Motor neuron (in vitro differentiated cells): ENCODE results near the gene CPA2. TPM values are rescaled to one million over a fixed set of nuclear protein-coding genes. Genes with fewer than 3 reads are reported as not detected.

Experiments
- ATAC-seq, 8 experiments: fragments of 200-7000 bp; cut with Tn5 transposase; replicated peaks in 6 of 8; 2 replicates each; pipeline ENCODE4 v1.8.0; 2021; ENCODE audit warnings: mild to moderate bottlenecking in 8 of 8, moderate library complexity in 8 of 8
- H3K27ac ChIP-seq, 2 donors: fragments of 250-450 bp; sonication (Bioruptor Pico); 2 replicates each; pipeline ENCODE4 v1.9.0; 2021; ENCODE audit warnings: antibody characterized with exemption in 2 of 2, mild to moderate bottlenecking in 2 of 2, moderate library complexity in 1 of 2
- H3K4me1 ChIP-seq, 2 donors: fragments of 250-450 bp; sonication (Bioruptor Pico); replicated peaks in 1 of 2; 2 replicates each; pipeline ENCODE4 v1.6.1; 2021; ENCODE audit warnings: antibody characterized with exemption in 2 of 2, mild to moderate bottlenecking in 2 of 2, moderate library complexity in 1 of 2
- H3K4me3 ChIP-seq, 5 donors: fragments of 250-450 bp; sonication (Bioruptor Pico); 2 replicates each; pipeline ENCODE4 v1.9.0; 2021; ENCODE audit warnings: antibody characterized with exemption in 5 of 5, mild to moderate bottlenecking in 5 of 5, moderate library complexity in 4 of 5
- WGBS, 10 experiments: fragments of 450-650 bp; shearing (Covaris generic); methylation state at CpG; one replicate each; pipeline ENCODE4 v1.0.0; 2022; 5-methylcytosine and 5-hydroxymethylcytosine counted together
- in situ Hi-C, 9 experiments: fragments of 400-800 bp; cut with MboI; loops; one replicate each; pipeline ENCODE4 v1.15.0; 2021; ENCODE audit warnings: low sequenced_read_pairs in 9 of 9, low pct_unique_long_range_greater_than_20kb in 2 of 9; ENCODE audit not compliant: unreplicated experiment in 9 of 9
- total RNA-seq, 8 experiments: library from RNA; unstranded; fragments of 300-600 nt; gene quantifications; 2 replicates each; pipeline versions ENCODE4 v1.2.3 to v1.2.4, GENCODE V29; 2022

The CPA2 gene
- total RNA-seq, 8 experiments from 2014 or later: 0.49 to 4.4 (median 0.78) TPM

GRCh38 chr7:130258494-130259078, 8.1 kb upstream of the CPA2 start:
- WGBS, 10 experiments: 0 to 83% (median 39%) methylated on average over 1 of the region's 1 CpG; no CpG with 5 or more reads in 2 of the 10 experiments
- in situ Hi-C loops: no loop called here
- ATAC-seq: no peak
- Histone ChIP-seq H3K27ac (no peak overlapping the region), H3K4me3 (no peak overlapping the region), H3K4me1 (peaks cover 7% of the 10 kb centered on the region in 2 donors)

GRCh38 chr7:130262448-130262847, 4.2 kb upstream of the CPA2 start:
- no peak overlapping the region for H3K4me3 ChIP-seq
- 60 to 100% (median 100%) methylated on average over 1 to 2 of the region's 2 CpGs; no CpG with 5 or more reads in 5 of the 10 experiments for WGBS, 10 experiments
- no peak for ATAC-seq
- peaks cover 0 to 7% of the 10 kb centered on the region in 2 donors for H3K4me1 ChIP-seq
- H3K27ac ChIP-seq: no peak overlapping the region
- in situ Hi-C loops: no loop called here

GRCh38 chr7:130263130-130263529, 3.5 kb upstream of the CPA2 start:
- in situ Hi-C loops: no loop called here
- Histone ChIP-seq H3K27ac (peak overlapping the region in 1 of 2 donors; percentile 33), H3K4me3 (no peak overlapping the region), H3K4me1 (peaks cover 0 to 7% of the 10 kb centered on the region in 2 donors)
- WGBS, 10 experiments: 17 to 100% (median 83%) methylated on average over 1 to 2 of the region's 2 CpGs; no CpG with 5 or more reads in 4 of the 10 experiments
- ATAC-seq: no peak

- in situ Hi-C loops: no loop called here
- Histone ChIP-seq H3K4me3 (no peak overlapping the region), H3K27ac (no peak overlapping the region), H3K4me1 (peaks cover 12 to 20% of the 10 kb centered on the region in 2 donors)
- no peak for ATAC-seq
- 80% methylated on average over 1 of the region's 1 CpG; no CpG with 5 or more reads in 9 of the 10 experiments for WGBS, 10 experiments
Measured at GRCh38 chr7:130266961-130267321, 278 bp downstream of the CPA2 start.

- no peak overlapping the region for H3K4me3 ChIP-seq
- no peak overlapping the region for H3K27ac ChIP-seq
- H3K4me1 ChIP-seq: peaks cover 25 to 27% of the 10 kb centered on the region in 2 donors
- in situ Hi-C loops: no loop called here
- WGBS, 10 experiments: 79 to 100% (median 90%) methylated on average over 1 to 6 of the region's 6 CpGs; no CpG with 5 or more reads in 1 of the 10 experiments
- no peak for ATAC-seq
Measured at GRCh38 chr7:130268463-130269317, 2.0 kb downstream of the CPA2 start.

- H3K4me1 ChIP-seq: peaks cover 31 to 33% of the 10 kb centered on the region in 2 donors
- no peak overlapping the region for H3K27ac ChIP-seq
- WGBS, 10 experiments: 57 to 100% (median 86%) methylated on average over 1 of the region's 1 CpG; no CpG with 5 or more reads in 1 of the 10 experiments
- no peak for ATAC-seq
- H3K4me3 ChIP-seq: no peak overlapping the region
- in situ Hi-C loops: no loop called here
Measured at GRCh38 chr7:130269318-130269694, 2.6 kb downstream of the CPA2 start.

- WGBS, 10 experiments: 75 to 100% (median 91%) methylated on average over 1 to 7 of the region's 12 CpGs
- Histone ChIP-seq H3K4me3 (no peak overlapping the region), H3K4me1 (peaks cover 47 to 51% of the 10 kb centered on the region in 2 donors), H3K27ac (peak overlapping the region; percentile 95)
- no peak for ATAC-seq
- in situ Hi-C loops: no loop called here
Measured at GRCh38 chr7:130270947-130271800, 4.5 kb downstream of the CPA2 start.

- WGBS, 10 experiments: 8 to 58% (median 10%) methylated on average over 7 to 15 of the region's 23 CpGs; no CpG with 5 or more reads in 5 of the 10 experiments
- Histone ChIP-seq H3K4me1 (peaks cover 47 to 64% of the 10 kb centered on the region in 2 donors), H3K27ac (peak overlapping the region; percentile 95), H3K4me3 (peak overlapping the region in 4 of 5 donors; percentile 4 to 11 (median 8))
- in situ Hi-C loops: no loop called here
- ATAC-seq: peak in 5 of 8 experiments; percentile 42 to 62 (median 57)
Measured at GRCh38 chr7:130272381-130273080, 5.9 kb downstream of the CPA2 start.

- Histone ChIP-seq H3K4me3 (peak overlapping the region; percentile 6 to 18 (median 11)), H3K27ac (peak overlapping the region; percentile 95), H3K4me1 (peaks cover 54 to 71% of the 10 kb centered on the region in 2 donors)
- ATAC-seq: peak in 6 of 8 experiments; percentile 7 to 91 (median 86)
- in situ Hi-C loops: no loop called here
- 0 to 84% (median 11%) methylated on average over 3 to 21 of the region's 25 CpGs for WGBS, 10 experiments
Measured at GRCh38 chr7:130273081-130273932, 6.6 kb downstream of the CPA2 start.

- WGBS, 10 experiments: 0 to 95% (median 16%) methylated on average over 1 to 11 of the region's 11 CpGs; no CpG with 5 or more reads in 2 of the 10 experiments
- peaks cover 59 to 73% of the 10 kb centered on the region in 2 donors for H3K4me1 ChIP-seq
- no peak for ATAC-seq
- peak overlapping the region; percentile 44 to 55 for H3K27ac ChIP-seq
- in situ Hi-C loops: no loop called here
- peak overlapping the region in 4 of 5 donors; percentile 4 to 18 (median 12) for H3K4me3 ChIP-seq
Measured at GRCh38 chr7:130273933-130274255, 7.2 kb downstream of the CPA2 start.

- no peak overlapping the region for H3K4me3 ChIP-seq
- in situ Hi-C loops: no loop called here
- 21 to 100% (median 78%) methylated on average over 1 of the region's 1 CpG; no CpG with 5 or more reads in 1 of the 10 experiments for WGBS, 10 experiments
- H3K27ac ChIP-seq: peak overlapping the region; percentile 44 to 55
- no peak for ATAC-seq
- H3K4me1 ChIP-seq: peaks cover 59 to 73% of the 10 kb centered on the region in 2 donors
Measured at GRCh38 chr7:130274296-130274695, 7.6 kb downstream of the CPA2 start.
